Progenitor cell of endocrine pancreas (in vitro differentiated cells): Measurements from ENCODE around the gene SLC22A16. TPM values are rescaled to one million over a fixed set of nuclear protein-coding genes. Genes with fewer than 3 reads are reported as not detected.

Source experiments
- DNase-seq: peaks from one replicate; pipeline ENCODE4 v3.0.0; 2021; ENCODE audit warnings: low spot score; ENCODE audit not compliant: unreplicated experiment
- H3K27ac Mint-ChIP-seq: 2 replicates; pipeline ENCODE4 v1.8.0; 2021; ENCODE audit warnings: mild to moderate bottlenecking, moderate library complexity, mixed read lengths
- H3K27me3 Mint-ChIP-seq: 2 replicates; pipeline ENCODE4 v1.8.0; 2021; ENCODE audit warnings: mixed read lengths
- H3K36me3 Mint-ChIP-seq: 2 replicates; pipeline ENCODE4 v1.8.0; 2022; ENCODE audit warnings: mixed read lengths; ENCODE audit not compliant: insufficient read depth
- H3K4me1 Mint-ChIP-seq: 2 replicates; pipeline ENCODE4 v1.8.0; 2021; ENCODE audit warnings: low read depth, mixed read lengths
- H3K4me3 Mint-ChIP-seq: 2 replicates; pipeline ENCODE4 v1.8.0; 2021; ENCODE audit warnings: low read depth, mild to moderate bottlenecking, moderate library complexity, mixed read lengths
- H3K9me3 Mint-ChIP-seq: 2 replicates; pipeline ENCODE4 v1.8.0; 2021; ENCODE audit warnings: low read depth, mixed read lengths
- CTCF ChIP-seq: fragments of 200-600 bp; sonication (generic); IDR thresholded peaks from one replicate; pipeline ENCODE4 v1.5.0; 2021; ENCODE audit warnings: antibody characterized with exemption, mild to moderate bottlenecking; ENCODE audit not compliant: unreplicated experiment
- total RNA-seq: library from RNA; stranded (reverse); gene quantifications from 2 replicates; pipeline ENCODE4 v1.2.1, GENCODE V29; 2021

Gene SLC22A16
- total RNA-seq, 1 donor from 2014 or later, result not detected

DNA sequence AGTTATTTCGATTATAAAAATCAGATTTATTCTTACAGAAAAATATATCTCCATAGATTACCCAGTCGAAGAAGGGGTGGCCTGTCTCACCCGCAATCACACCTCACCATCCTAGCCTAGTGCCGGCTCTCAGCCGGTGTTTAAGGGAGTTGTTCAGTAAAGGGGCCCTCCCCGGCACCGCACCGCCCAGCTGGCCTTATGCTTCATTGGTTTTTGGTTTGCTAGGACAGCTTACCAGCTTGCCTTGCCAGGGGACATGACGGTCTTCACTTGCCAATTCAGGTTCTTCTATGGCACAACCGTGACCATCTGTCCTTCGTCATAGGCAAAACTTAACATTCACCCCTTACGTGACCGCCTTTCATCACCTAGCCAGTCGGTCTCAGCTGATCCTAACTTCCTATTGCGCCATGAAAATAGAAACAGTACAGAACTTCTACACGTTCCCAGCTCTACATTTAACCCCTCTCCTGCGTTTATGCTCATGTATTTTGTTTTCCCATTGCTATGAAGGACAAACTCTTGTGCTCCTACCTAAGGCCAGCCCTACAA, 44.7 kb upstream of the SLC22A16 start:
- no peak for TF ChIP-seq CTCF
- H3K36me3 Mint-ChIP-seq, result no peaks in the 10 kb centered on the region
- no peak overlapping the region for H3K27ac Mint-ChIP-seq
- H3K9me3 Mint-ChIP-seq, result no peaks in the 10 kb centered on the region
- H3K4me1 Mint-ChIP-seq, result peaks cover 6% of the 10 kb centered on the region
- no peaks in the 10 kb centered on the region for H3K27me3 Mint-ChIP-seq
- DNase-seq, result no peak
- no peak overlapping the region for H3K4me3 Mint-ChIP-seq

DNA sequence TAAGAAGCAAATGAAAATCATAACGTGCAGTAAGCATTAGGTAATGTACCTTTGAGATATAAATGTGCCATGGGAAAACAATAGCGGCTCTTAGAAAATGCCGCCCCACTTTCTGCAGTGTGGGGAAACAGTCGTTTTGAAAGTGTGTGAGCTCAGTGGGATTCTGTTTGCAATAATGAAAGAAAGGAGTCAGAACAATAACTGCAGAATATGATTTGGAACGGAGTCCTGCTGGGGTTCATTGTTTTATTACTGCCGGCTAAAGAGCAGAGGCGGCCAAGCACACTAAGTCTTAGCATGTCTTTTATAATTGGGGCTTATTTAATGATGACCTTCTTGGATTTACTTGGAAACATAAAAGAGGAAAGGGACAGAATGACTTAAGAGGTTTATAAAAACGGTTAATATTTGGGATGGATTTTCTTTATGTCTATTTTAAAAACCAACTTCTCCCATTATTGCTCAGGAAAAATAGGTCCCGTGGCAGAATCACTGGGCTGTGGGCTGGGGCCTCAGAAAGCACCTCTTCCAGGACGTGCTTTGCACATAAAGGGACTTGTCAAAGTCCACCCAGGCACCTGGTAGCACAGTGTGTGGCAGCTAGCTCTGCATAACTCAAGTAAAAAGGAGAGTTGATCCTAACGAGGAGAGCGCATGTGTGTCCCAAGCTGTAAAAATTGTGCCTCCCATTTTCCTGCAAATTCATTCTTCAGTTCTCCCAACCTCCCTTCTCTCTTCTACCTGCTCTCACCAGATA, 44.0 kb upstream of the SLC22A16 start:
- Mint-ChIP-seq H3K27me3 (no peaks in the 10 kb centered on the region), H3K9me3 (no peaks in the 10 kb centered on the region), H3K36me3 (no peaks in the 10 kb centered on the region), H3K4me1 (peaks cover 6% of the 10 kb centered on the region), H3K4me3 (no peak overlapping the region), H3K27ac (no peak overlapping the region)
- DNase-seq, result no peak
- TF ChIP-seq CTCF, result no peak

- H3K9me3 Mint-ChIP-seq, result no peaks in the 10 kb centered on the region
- H3K27me3 Mint-ChIP-seq, result no peaks in the 10 kb centered on the region
- H3K27ac Mint-ChIP-seq, result no peak overlapping the region
- DNase-seq, result no peak
- H3K4me1 Mint-ChIP-seq, result peaks cover 6% of the 10 kb centered on the region
- H3K4me3 Mint-ChIP-seq, result no peak overlapping the region
- no peak for TF ChIP-seq CTCF
- no peaks in the 10 kb centered on the region for H3K36me3 Mint-ChIP-seq
These were observed 41.3 kb upstream of the SLC22A16 start for GRCh38 chr6:110517601-110518281.

DNA sequence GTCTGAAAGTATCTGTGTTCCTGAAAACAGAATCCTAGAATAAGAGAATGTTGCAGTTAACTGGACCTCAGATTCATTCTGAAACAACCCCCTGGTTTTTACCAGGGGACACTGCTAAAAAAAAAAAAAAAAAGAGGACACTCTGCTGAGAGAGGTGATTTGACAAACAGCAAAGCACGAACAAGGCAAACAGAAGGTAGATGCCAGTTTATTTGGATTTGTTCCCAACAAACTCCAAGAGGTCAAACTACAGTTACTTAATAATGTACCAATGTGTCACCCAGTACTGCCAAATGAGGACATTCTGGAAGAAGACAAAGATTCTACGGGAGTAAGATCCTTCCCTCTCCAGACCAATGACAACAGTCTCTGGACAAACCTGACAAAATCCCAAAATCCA, 40.6 kb upstream of the SLC22A16 start:
- no peaks in the 10 kb centered on the region for H3K9me3 Mint-ChIP-seq
- no peak for DNase-seq
- H3K27me3 Mint-ChIP-seq, result no peaks in the 10 kb centered on the region
- peaks cover 6% of the 10 kb centered on the region for H3K4me1 Mint-ChIP-seq
- no peak overlapping the region for H3K27ac Mint-ChIP-seq
- H3K4me3 Mint-ChIP-seq, result no peak overlapping the region
- TF ChIP-seq CTCF, result no peak
- H3K36me3 Mint-ChIP-seq, result no peaks in the 10 kb centered on the region

GRCh38 chr6:110514818-110515217, 38.4 kb upstream of the SLC22A16 start:
- no peak for TF ChIP-seq CTCF
- no peaks in the 10 kb centered on the region for H3K27me3 Mint-ChIP-seq
- H3K4me3 Mint-ChIP-seq, result no peak overlapping the region

More at GRCh38 chr6:110514818-110515217, 38.4 kb upstream of the SLC22A16 start:
- no peaks in the 10 kb centered on the region for H3K9me3 Mint-ChIP-seq
- no peaks in the 10 kb centered on the region for H3K36me3 Mint-ChIP-seq
- no peak overlapping the region for H3K27ac Mint-ChIP-seq
- no peak for DNase-seq
- H3K4me1 Mint-ChIP-seq, result peaks cover 6% of the 10 kb centered on the region
